HepG2 (cell line): ENCODE results near the gene NOTCH2. TPM values are rescaled to one million over a fixed set of nuclear protein-coding genes. Genes with fewer than 3 reads are reported as not detected.
A peak's percentile ranks its signal among the peaks of the same experiment; 100 is the strongest.

Source experiments
- ARID2 ChIP-seq: sonication (generic); formaldehyde crosslinking; IDR thresholded peaks from 2 replicates; pipeline ENCODE4 v1.8.1; 2022; ENCODE audit warnings: mild to moderate bottlenecking, missing genetic modification reagents, borderline replicate concordance
- BCL6 ChIP-seq: IDR thresholded peaks from 2 replicates; pipeline ENCODE4 v1.6.1; 2016; ENCODE audit warnings: missing genetic modification reagents, missing compliant biosample characterization
- E2F5 ChIP-seq: sonication (generic); formaldehyde crosslinking; conservative IDR thresholded peaks from 2 replicates; pipeline ENCODE4 v1.4.0; 2020; ENCODE audit warnings: missing genetic modification reagents
- EHMT2 ChIP-seq: fragments of 200-600 bp; sonication (generic); IDR thresholded peaks from 2 replicates; pipeline ENCODE4 v1.7.0; 2017; ENCODE audit warnings: antibody characterized with exemption, low read depth, low read length, borderline replicate concordance
- FOXK2 ChIP-seq: fragments of 450-650 bp; IDR thresholded peaks from 2 replicates; pipeline ENCODE4 v1.6.1; 2016
- GABPB1 ChIP-seq: IDR thresholded peaks from 2 replicates; pipeline ENCODE4 v1.6.1; 2016; ENCODE audit warnings: mild to moderate bottlenecking, missing genetic modification reagents, moderate library complexity, missing compliant biosample characterization
- HDAC2 ChIP-seq: sonication (generic); formaldehyde crosslinking; IDR thresholded peaks from 2 replicates; pipeline ENCODE4 v1.4.0; 2020; ENCODE audit warnings: missing genetic modification reagents
- HNF4A ChIP-seq: sonication (generic); formaldehyde crosslinking; IDR thresholded peaks from 2 replicates; pipeline ENCODE4 v1.4.0; 2020; ENCODE audit warnings: missing genetic modification reagents
- HOXA3 ChIP-seq: sonication (generic); formaldehyde crosslinking; IDR thresholded peaks from 2 replicates; pipeline ENCODE4 v1.5.0; 2020; ENCODE audit warnings: missing genetic modification reagents
- KAT8 ChIP-seq: IDR thresholded peaks from 2 replicates; pipeline ENCODE4 v1.6.1; 2016; ENCODE audit warnings: missing genetic modification reagents, missing compliant biosample characterization
- KLF9 ChIP-seq: IDR thresholded peaks from 2 replicates; pipeline ENCODE4 v1.6.1; 2016; ENCODE audit warnings: low read depth
- NCOR1 ChIP-seq: fragments of 200-600 bp; sonication (generic); IDR thresholded peaks from 2 replicates; pipeline ENCODE4 v1.7.0; 2017; ENCODE audit warnings: antibody characterized with exemption, low read length, borderline replicate concordance
- NFAT5 ChIP-seq: sonication (generic); formaldehyde crosslinking; IDR thresholded peaks from 2 replicates; pipeline ENCODE4 v1.4.0; 2020; ENCODE audit warnings: missing genetic modification reagents
- NFIC ChIP-seq: IDR thresholded peaks from 2 replicates; pipeline ENCODE4 v1.6.1; 2012; ENCODE audit warnings: mild to moderate bottlenecking, low read length, inconsistent platforms
- RAD51 ChIP-seq: fragments of 450-650 bp; IDR thresholded peaks from 2 replicates; pipeline ENCODE4 v1.6.1; 2016; ENCODE audit warnings: borderline replicate concordance
- SAP130 ChIP-seq: IDR thresholded peaks from 2 replicates; pipeline ENCODE4 v1.6.1; 2016; ENCODE audit warnings: low read depth
- SMARCE1 ChIP-seq: fragments of 450-650 bp; IDR thresholded peaks from 2 replicates; pipeline ENCODE4 v1.6.1; 2017; ENCODE audit warnings: borderline replicate concordance
- SNAI1 ChIP-seq: sonication (generic); formaldehyde crosslinking; IDR thresholded peaks from 2 replicates; pipeline ENCODE4 v1.5.0; 2020; ENCODE audit warnings: mild to moderate bottlenecking, missing genetic modification reagents, borderline replicate concordance
- SOX5 ChIP-seq: IDR thresholded peaks from 2 replicates; pipeline ENCODE4 v1.6.1; 2016; ENCODE audit warnings: borderline replicate concordance
- SP140L ChIP-seq: sonication (generic); formaldehyde crosslinking; IDR thresholded peaks from 2 replicates; pipeline ENCODE4 v1.4.0; 2020; ENCODE audit warnings: missing genetic modification reagents, borderline replicate concordance
- THAP11 ChIP-seq: IDR thresholded peaks from 2 replicates; pipeline ENCODE4 v1.6.1; 2016; ENCODE audit warnings: missing biosample characterization, missing genetic modification reagents
- TSC22D2 ChIP-seq: sonication (generic); formaldehyde crosslinking; IDR thresholded peaks from 2 replicates; pipeline ENCODE4 v1.5.1; 2020; ENCODE audit warnings: missing genetic modification reagents, mild to moderate bottlenecking, borderline replicate concordance
- XRCC5 ChIP-seq: fragments of 200-400 bp; formaldehyde crosslinking; optimal IDR thresholded peaks from 2 replicates; pipeline ENCODE3; 2017; ENCODE audit warnings: mild to moderate bottlenecking, low read length
- ZBTB25 ChIP-seq: IDR thresholded peaks from 2 replicates; pipeline ENCODE4 v1.6.1; 2018; ENCODE audit warnings: missing genetic modification reagents
- ZNF205 ChIP-seq: IDR thresholded peaks from 2 replicates; pipeline ENCODE4 v1.6.1; 2018; ENCODE audit warnings: missing biosample characterization, missing genetic modification reagents
- ZNF572 ChIP-seq: sonication (generic); formaldehyde crosslinking; IDR thresholded peaks from 2 replicates; pipeline ENCODE4 v1.5.1; 2020; ENCODE audit warnings: mild to moderate bottlenecking, missing genetic modification reagents
- ZNF775 ChIP-seq: sonication (generic); formaldehyde crosslinking; IDR thresholded peaks from 2 replicates; pipeline ENCODE4 v1.4.0; 2020; ENCODE audit warnings: missing genetic modification reagents, mild to moderate bottlenecking, moderate library complexity, borderline replicate concordance
- ZSCAN20 ChIP-seq: sonication (generic); formaldehyde crosslinking; IDR thresholded peaks from 2 replicates; pipeline ENCODE4 v1.4.0; 2020; ENCODE audit warnings: missing genetic modification reagents, mild to moderate bottlenecking, borderline replicate concordance
- polyA plus RNA-seq, 8 experiments: library from polyadenylated mRNA; depleted of rRNA in 3 of 8; stranded (reverse) in 7 of 8; unstranded in 1 of 8; fragments of >200 nt; fragmentation: Illumina TruSeq in 4 of 8; extraction: Trizol in 4 of 8; gene quantifications; 2 replicates each; pipeline versions ENCODE4 v1.2.1 to v1.2.3, GENCODE V29; 2011 to 2016; ENCODE audit warnings: low read depth in 4 of 8, missing spikeins in 1 of 8, mixed read lengths in 1 of 8; ENCODE audit not compliant: insufficient read depth in 1 of 8
- total RNA-seq, 5 experiments: library from RNA; depleted of rRNA; stranded (reverse); fragments of >200 nt; fragmentation: Illumina TruSeq; extraction: Trizol; gene quantifications; 2 replicates each; pipeline ENCODE4 v1.2.3, GENCODE V29; 2016; ENCODE audit warnings: low read depth in 1 of 5

The NOTCH2 gene
- total and polyA plus RNA-seq, 2 of the 13 experiments (the other 11 are each of a cell fraction or from before 2014, with no cell fraction given), result 4.0 to 11.4 TPM

GRCh38 chr1:119958223-119958622 is 111.2 kb downstream of the NOTCH2 start (continued):
- TF ChIP-seq SNAI1 (CRISPR knock-in tag) (no peak), SP140L (no peak), SMARCE1 (no peak), ARID2 (CRISPR knock-in tag) (no peak), NCOR1 (peak; percentile 89), KLF9 (CRISPR knock-in tag) (no peak), HDAC2 (CRISPR knock-in tag) (peak; percentile 51; the same call in 1 of the 2 replicates), GABPB1 (no peak), ZNF775 (CRISPR knock-in tag) (no peak), ZNF205 (CRISPR knock-in tag) (0 out of 2 replicates have a peak, but pooled peaks have one; percentile 60), EHMT2 (peak; percentile 41; the same call in 1 of the 2 replicates), SAP130 (CRISPR knock-in tag) (peak; percentile 50), HOXA3 (CRISPR knock-in tag) (no peak), TSC22D2 (no peak), BCL6 (CRISPR knock-in tag) (peak; percentile 75), E2F5 (CRISPR knock-in tag) (no peak), HNF4A (CRISPR knock-in tag) (peak; percentile 88), THAP11 (CRISPR knock-in tag) (0 out of 2 replicates have a peak, but pooled peaks have one; percentile 33), KAT8 (CRISPR knock-in tag) (peak; percentile 22; the same call in 1 of the 2 replicates), ZNF572 (CRISPR knock-in tag) (no peak), NFIC (0 out of 2 replicates have a peak, but pooled peaks have one; percentile 18), ZBTB25 (CRISPR knock-in tag) (no peak), RAD51 (no peak), NFAT5 (CRISPR knock-in tag) (no peak), FOXK2 (no peak), ZSCAN20 (CRISPR knock-in tag) (no peak), XRCC5 (no peak), SOX5 (0 out of 2 replicates have a peak, but pooled peaks have one; percentile 22)
